Pancreas (tissue), 10 donors: ENCODE results near the gene WDFY4. TPM values are rescaled to one million over a fixed set of nuclear protein-coding genes. Genes with fewer than 3 reads are reported as not detected.

Source experiments
- ATAC-seq, 4 donors: fragments of 200-7000 bp; cut with Tn5 transposase; one replicate each; pipeline versions ENCODE4 v1.8.0 to v1.9.1; 2020; ENCODE audit warnings: mild to moderate bottlenecking in 4 of 4, moderate library complexity in 4 of 4
- DNase-seq, 6 donors: peaks; one replicate each; pipeline ENCODE4 v3.0.0-alpha.2; 2020
- FAIRE-seq: peaks from 2 replicates; lab custom pipeline; 2012; peaks lifted over from hg19 to GRCh38; lab: Jason Lieb, UNC
- H3K27ac ChIP-seq, 4 donors: fragments of 200-600 bp; sonication (generic); 1 replicate in 3 of 4; 2 replicates in 1 of 4; pipeline versions ENCODE4 v1.5.0 to v1.8.0; 2020
- H3K27me3 ChIP-seq, 4 donors: fragments of 200-600 bp; one replicate each; pipeline ENCODE4 v1.8.0; 2021
- H3K36me3 ChIP-seq, 3 donors: fragments of 200-600 bp; sonication (generic) in 1 of 3; one replicate each; pipeline versions ENCODE4 v1.5.0 to v1.8.0; 2020 to 2021
- H3K4me1 ChIP-seq, 3 donors: fragments of 200-600 bp; one replicate each; pipeline ENCODE4 v1.8.0; 2021
- H3K4me3 ChIP-seq, 4 donors: fragments of 200-600 bp; sonication (generic) in 2 of 4; one replicate each; pipeline versions ENCODE4 v1.5.0 to v1.8.0; 2020 to 2021
- H3K9me3 ChIP-seq, 4 donors: fragments of 200-600 bp; one replicate each; pipeline ENCODE4 v1.8.0; 2021
- CTCF ChIP-seq, 4 donors: fragments of 200-600 bp; sonication (generic) in 3 of 4; IDR thresholded peaks; one replicate each; pipeline versions ENCODE4 v1.5.0 to v1.8.0; 2021; ENCODE audit warnings: antibody characterized with exemption in 4 of 4
- WGBS, 2 donors: extraction: QIAGEN DNeasy Blood & Tissue Kit; methylation state at CpG; one replicate each; pipeline ENCODE4 v1.1.7; 2013; 5-methylcytosine and 5-hydroxymethylcytosine counted together
- intact Hi-C, 3 donors: fragments of 100-400 bp; cut with DNase I; formaldehyde crosslinking; loops; one replicate each; pipeline versions ENCODE4 v1.11.1 to v1.14.2; 2022
- polyA plus RNA-seq, 2 donors: library from polyadenylated mRNA; stranded (reverse); fragments of 200-250 nt; gene quantifications; one replicate each; pipeline ENCODE4 v1.2.3, GENCODE V29; 2013
- total RNA-seq, 6 donors: library from RNA; stranded (reverse); fragmentation: NEBNext Ultra II Directional in 4 of 6; extraction: Animal tissue kit (Norgen Biotek cat#: 25700) in 4 of 6; gene quantifications; one replicate each; pipeline versions ENCODE4 v1.2.1 to v1.2.4, GENCODE V29; 2021 to 2023
- donor health status: healthy with polysubstance abuse.
- donor health status: DM: no; HTN: no; CAD: no; lungs with moderate emphysema.
- donor health status: DM: no; HTN: no; CAD: no.
- donor health status: control.
- donor health status: control.
- donor health status: Bipolar disorder and iron deficiency.
- donor health status: DM: yes; HTN: yes; CAD: no.
- donor health status: DM: no; HTN: no; CAD: no.
- donor health status: DM: no; HTN: no; CAD: no.
- donor health status: DM: yes; HTN: yes; CAD: no.

Gene WDFY4
- total and polyA plus RNA-seq, 8 donors, result 0.14 to 8.4 (median 0.72) TPM

- no peak for ATAC-seq
- TF ChIP-seq CTCF (IDR thresholded peaks at IDR 0.05), result no peak
- DNase-seq, result no peak
Observed at GRCh38 chr10:48770561-48771089, 86.0 kb downstream of the WDFY4 start.

GRCh38 chr10:48771234-48771633 lies 86.6 kb downstream of the WDFY4 start:
- Histone ChIP-seq H3K27ac (no peak overlapping the region), H3K4me1 (no peaks in the 10 kb centered on the region), H3K9me3 (no peaks in the 10 kb centered on the region), H3K27me3 (no peaks in the 10 kb centered on the region), H3K4me3 (no peak overlapping the region), H3K36me3 (no peaks in the 10 kb centered on the region)
- ATAC-seq (no peak), FAIRE-seq (no peak), DNase-seq (no peak)
- TF ChIP-seq CTCF (IDR thresholded peaks at IDR 0.05), result no peak
- 62 to 69% methylated on average over 4 of the region's 4 CpGs for WGBS, 2 donors
- intact Hi-C loops, result no loop called here

More at GRCh38 chr10:48770561-48771089, 86.0 kb downstream of the WDFY4 start:
- no peak for FAIRE-seq
- H3K4me1 ChIP-seq, result no peaks in the 10 kb centered on the region
- no peaks in the 10 kb centered on the region for H3K27me3 ChIP-seq
- H3K36me3 ChIP-seq, result no peaks in the 10 kb centered on the region
- no peaks in the 10 kb centered on the region for H3K9me3 ChIP-seq
- H3K4me3 ChIP-seq, result no peak overlapping the region
- H3K27ac ChIP-seq, result no peak overlapping the region
- 65 to 71% methylated on average over 1 of the region's 1 CpG for WGBS, 2 donors
- intact Hi-C loops, result no loop called here

GRCh38 chr10:48772059-48772458 lies 87.4 kb downstream of the WDFY4 start:
- DNase-seq, result no peak
- Histone ChIP-seq H3K27me3 (no peaks in the 10 kb centered on the region), H3K36me3 (no peaks in the 10 kb centered on the region), H3K27ac (no peak overlapping the region), H3K4me1 (no peaks in the 10 kb centered on the region), H3K4me3 (no peak overlapping the region), H3K9me3 (no peaks in the 10 kb centered on the region)
- WGBS, 2 donors, result 74 to 80% methylated on average over 10 of the region's 10 CpGs
- no peak for ATAC-seq
- no peak for FAIRE-seq
- intact Hi-C loops, result no loop called here
- no peak for TF ChIP-seq CTCF (IDR thresholded peaks at IDR 0.05)

- Histone ChIP-seq H3K27me3 (no peaks in the 10 kb centered on the region), H3K4me1 (no peaks in the 10 kb centered on the region), H3K4me3 (no peak overlapping the region), H3K36me3 (no peaks in the 10 kb centered on the region), H3K9me3 (no peaks in the 10 kb centered on the region), H3K27ac (no peak overlapping the region)
- WGBS, 2 donors, result 62 to 82% methylated on average over 4 of the region's 4 CpGs
- DNase-seq (no peak), ATAC-seq (no peak), FAIRE-seq (no peak)
- TF ChIP-seq CTCF (IDR thresholded peaks at IDR 0.05), result no peak
- intact Hi-C loops, result no loop called here
Observed at GRCh38 chr10:48773580-48773979, 88.9 kb downstream of the WDFY4 start.

- Histone ChIP-seq H3K27ac (no peak overlapping the region), H3K9me3 (no peaks in the 10 kb centered on the region), H3K4me1 (no peaks in the 10 kb centered on the region), H3K4me3 (no peak overlapping the region), H3K27me3 (no peaks in the 10 kb centered on the region), H3K36me3 (no peaks in the 10 kb centered on the region)
- FAIRE-seq (no peak), DNase-seq (no peak), ATAC-seq (no peak)
- WGBS, 2 donors, result 75% methylated on average over 12 of the region's 12 CpGs
- intact Hi-C loops, result no loop called here
- TF ChIP-seq CTCF (IDR thresholded peaks at IDR 0.05), result no peak
Observed at GRCh38 chr10:48774416-48775205, 89.9 kb downstream of the WDFY4 start.
